ENCODE measurements around the gene LAIR2.

LAIR2 gene

DNA sequence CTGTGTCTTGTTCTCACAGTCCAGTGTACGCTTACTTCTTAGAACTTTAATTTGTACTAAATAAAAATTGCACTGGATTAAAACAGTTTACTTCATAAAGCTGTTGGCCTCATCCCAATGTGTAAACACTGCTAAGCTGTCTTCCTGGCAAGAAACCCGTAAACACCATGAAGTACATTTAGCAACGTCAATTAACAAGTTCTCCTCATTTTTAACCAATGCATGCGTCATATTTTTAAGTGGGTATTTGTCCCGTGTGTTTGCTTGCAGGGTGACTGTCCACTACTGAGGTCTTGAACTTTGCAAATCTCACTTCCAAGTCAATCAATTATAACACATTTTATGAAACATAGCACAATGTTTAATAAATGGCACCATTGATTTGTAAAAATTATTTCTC lies 28.2 kb downstream of the LAIR2 start:
- DNase-seq = no peak

DNA sequence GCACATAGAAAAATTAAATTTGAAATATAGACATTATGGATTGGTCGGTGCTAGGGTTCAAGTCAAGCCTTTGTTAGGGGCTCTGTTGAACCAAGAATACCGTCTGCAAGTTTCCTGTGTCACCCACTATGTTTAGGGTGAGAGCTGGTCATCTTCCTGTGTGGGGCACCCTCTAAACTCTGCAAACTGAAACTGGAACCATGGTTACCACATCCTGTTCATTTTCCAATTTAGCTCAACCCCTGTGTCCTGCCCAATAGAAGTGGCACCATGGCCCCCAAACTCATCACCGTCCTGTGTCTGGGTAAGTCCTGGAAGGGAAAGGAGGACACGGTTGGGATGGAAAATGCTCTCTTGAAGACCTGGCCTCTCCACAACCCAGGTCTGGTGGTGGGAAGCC lies 29.9 kb downstream of the LAIR2 start:
- DNase-seq = peak in 1 of 58 donors; percentile 3

DNA sequence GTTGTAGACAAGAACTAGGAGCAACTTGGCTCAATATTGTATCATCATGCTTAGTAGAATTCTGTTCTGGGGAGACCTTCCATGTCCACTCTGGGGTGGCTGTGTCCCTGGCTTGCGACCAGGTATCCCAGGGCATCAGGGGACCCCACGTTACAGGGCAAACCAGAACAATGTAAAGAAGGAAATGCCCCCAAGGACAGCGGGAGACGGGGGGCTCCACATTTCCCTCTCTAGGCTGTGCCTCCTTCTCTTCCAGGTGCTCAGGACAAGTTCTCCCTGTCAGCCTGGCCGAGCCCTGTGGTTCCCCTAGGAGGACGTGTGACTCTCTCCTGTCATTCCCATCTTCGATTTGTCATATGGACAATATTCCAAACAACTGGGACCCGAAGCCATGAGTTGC lies 30.8 kb downstream of the LAIR2 start:
- no peak for DNase-seq

DNA sequence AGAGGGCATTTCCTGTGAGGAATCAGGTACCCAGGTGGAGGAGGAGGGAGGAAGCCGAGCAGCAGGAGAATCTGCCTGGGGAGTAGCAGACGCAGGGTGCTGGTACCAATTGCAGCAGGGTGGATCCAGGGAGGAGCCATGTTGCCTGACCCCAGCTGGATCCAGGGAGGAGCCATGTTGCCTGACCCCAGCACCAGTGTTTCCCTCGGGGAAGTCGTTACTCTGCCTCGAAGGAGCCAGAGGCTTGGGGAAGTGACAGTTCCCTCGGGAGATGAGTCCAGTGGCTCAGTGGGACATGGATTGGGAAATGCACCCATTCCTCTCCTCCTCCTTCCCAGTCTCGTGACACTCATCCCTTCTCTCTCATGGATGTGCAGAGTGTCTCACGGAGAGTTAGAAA lies 31.5 kb downstream of the LAIR2 start:
- no peak for DNase-seq

DNA sequence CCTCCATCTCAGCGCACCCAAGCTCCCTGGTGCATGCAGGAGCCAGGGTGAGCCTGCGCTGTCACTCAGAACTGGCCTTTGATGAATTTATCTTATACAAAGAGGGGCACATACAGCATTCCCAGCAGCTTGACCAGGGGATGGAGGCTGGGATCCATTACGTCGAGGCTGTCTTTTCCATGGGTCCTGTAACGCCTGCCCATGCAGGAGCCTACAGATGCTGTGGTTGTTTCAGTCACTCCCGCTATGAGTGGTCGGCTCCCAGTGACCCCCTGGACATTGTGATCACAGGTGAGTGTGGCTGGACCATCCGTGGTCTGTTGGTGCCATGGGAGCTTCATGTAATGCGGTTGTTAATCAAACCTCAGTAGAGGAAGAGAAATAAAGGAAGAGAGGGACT lies 33.0 kb downstream of the LAIR2 start:
- no peak for DNase-seq

DNA sequence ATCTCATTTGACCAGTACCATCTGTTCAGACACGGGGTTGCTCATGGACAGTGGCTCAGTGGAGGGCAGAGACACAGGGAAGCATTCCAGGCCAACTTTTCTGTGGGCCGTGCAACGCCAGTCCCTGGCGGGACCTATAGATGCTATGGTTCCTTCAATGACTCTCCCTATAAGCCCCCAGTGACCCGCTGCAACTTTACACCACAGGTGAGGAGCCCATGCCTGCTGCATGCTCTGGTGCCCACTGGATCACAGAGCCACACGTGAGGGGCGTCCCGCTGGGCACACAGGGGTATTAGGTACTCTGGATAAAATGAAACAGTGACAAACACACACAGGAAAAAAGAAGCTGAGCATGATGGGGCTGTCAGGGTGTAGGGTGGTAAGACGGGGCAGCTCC lies 34.3 kb downstream of the LAIR2 start:
- DNase-seq = no peak

DNA sequence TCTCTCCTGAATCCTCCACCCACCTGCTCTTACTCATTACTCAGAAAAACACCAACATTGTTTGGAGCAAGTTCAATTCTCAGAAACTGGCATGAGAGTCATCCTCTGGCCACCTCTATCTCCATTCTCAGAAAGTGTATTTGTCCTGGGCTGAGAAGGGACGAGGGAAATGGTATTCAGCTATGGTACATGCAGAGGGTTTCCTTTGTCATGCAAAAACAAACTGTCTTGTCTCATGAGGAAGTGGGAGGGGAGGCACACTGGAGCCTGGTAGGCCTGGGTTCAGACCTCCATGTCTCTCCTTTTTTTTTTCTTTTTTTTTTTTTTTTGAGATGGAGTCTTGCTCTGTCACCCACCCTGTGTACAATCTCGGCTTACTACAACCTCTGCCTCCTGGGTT lies 39.1 kb downstream of the LAIR2 start:
- no peak for DNase-seq

DNA sequence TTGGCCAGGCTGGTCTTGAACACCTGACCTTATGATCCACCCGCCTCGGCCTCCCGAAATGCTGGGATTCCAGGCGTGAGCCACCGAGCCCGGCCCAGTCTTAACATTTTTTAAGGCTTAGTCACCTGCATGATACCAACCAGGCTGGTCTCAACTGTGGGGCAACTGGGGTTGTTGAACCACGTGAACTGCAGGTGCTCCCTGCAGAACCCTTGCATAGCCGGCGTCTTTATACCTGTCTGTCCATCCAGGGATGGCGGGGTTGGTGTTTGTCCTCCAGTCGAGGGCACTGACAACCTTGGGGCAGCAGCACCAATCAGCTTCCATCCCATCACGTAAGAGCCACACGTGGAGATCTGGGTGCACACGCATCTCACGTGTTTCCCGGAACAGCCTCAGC lies 46.2 kb downstream of the LAIR2 start:
- DNase-seq = no peak

DNA sequence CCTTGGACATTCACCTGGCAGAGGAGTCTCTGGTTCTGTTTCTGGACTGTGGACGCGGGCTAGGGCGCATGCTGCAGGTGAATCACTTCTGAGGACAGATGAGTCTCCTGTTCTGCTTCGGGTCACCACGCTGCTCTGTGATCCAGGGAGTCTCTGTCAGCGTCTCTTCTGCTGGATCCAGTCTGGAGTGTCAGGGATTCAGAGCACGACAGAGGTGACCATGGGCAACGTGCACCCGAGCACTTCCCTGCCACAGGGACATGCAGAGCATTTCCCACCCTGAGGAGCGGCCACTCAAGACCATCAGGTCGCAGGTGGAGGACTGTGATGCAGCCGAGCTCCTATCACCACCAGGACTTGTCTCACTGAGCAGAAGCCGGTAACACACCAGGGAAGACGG lies 46.6 kb downstream of the LAIR2 start:
- DNase-seq = no peak

DNA sequence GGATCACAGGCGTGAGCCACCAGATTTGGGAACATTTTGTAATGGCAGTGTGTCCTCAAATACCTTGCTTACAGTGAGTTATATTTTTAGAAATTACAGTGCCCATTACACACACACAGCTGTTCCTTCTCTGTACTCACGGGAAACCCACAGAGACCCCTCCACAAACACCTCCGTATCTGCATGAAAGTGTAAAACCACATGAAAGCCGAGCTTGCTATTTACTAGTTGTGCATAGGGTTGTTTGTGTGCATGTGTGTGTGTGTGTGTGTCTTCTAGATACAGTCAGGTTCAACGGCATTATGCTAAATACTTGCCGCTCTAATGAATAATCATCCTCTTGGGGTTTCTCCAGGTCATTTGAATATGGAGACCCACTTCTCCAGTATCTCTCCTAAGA lies 48.7 kb downstream of the LAIR2 start:
- no peak for DNase-seq

DNA sequence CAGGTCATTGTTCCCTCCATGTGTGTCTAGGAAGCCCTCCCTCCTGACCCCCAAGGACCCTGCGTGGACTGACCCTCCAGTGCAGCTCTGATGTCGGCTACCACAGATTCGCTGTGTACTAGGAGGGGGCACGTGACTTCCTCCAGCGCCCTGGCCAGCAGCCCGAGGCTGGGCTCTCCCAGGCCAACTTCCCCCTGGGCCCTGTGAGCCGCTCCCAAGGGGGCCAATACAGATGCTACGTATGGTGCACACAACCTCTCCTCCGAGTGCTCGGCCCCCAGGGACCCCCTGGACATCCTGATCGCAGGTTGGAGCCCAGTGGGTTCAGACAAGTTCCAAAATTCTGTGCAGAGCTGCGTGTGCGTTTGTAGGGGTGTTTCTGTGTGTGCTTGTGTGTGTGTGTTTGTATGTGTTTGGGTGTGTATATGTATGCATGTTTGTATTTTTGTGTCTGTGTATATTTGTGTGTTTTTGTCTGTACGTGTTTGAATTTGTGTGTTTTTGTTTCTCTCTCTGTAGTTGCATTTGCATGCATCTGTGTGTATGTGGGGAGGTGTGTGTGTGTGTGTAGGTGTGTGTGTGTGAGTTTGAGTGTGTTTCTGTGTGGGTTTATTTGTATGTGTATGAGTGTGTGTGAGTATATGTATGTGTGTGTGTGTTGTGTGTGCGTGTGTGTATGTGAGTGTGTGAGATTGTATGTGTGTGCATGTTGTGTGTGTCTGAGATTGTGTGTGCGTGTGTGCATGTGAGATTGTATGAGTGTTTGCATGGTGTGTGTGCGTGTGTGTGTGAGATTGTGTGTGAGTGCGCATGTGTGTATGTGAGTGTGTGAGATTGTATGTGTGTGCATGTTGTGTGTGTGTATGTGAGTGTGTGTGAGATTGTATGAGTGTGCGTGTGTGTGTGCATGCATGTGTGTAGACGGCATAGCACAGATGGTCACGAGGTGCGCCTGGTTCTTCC lies 49.6 kb downstream of the LAIR2 start:
- peak in 15 of 58 donors; percentile 5 to 22 (median 11) for DNase-seq

DNA sequence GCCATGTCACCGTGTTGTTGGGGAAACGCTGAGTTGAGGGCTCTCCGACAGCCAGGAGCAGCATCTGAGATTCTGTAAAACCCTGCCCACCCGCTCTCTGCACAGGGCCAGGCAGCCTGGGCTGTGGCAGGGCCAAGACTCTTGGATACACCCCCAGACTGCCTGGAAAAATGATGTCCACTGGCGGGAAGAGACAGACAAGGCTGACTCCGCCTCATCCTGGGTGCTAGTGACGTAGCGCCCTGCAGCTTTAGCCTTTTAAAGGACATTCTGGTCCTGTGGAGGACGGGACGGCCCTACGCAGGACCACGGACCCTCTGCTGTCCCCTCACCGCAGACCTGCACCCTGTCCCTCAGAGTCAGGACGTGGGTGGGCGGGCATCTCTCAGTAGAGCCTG lies 50.3 kb downstream of the LAIR2 start:
- no peak for DNase-seq

DNA sequence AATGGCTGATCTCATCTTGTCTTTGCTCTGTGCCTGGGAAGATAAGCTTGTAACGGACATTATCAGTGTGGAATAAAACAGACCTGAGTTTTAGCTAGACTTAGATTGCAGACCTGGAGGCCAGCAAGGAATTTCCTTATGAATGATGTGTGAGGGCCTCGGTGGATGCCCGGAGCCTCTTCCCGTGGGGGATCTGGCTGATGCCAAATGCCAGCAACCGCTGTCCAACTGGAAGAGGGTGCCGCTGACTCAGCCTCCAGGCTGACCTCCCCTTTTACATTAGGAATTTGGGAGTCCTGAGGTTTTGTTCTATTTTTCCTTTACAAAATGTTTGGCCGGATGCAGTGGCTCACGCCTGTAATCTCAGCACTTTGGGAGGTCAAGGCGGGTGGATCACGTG lies 51.4 kb downstream of the LAIR2 start:
- DNase-seq = no peak

DNA sequence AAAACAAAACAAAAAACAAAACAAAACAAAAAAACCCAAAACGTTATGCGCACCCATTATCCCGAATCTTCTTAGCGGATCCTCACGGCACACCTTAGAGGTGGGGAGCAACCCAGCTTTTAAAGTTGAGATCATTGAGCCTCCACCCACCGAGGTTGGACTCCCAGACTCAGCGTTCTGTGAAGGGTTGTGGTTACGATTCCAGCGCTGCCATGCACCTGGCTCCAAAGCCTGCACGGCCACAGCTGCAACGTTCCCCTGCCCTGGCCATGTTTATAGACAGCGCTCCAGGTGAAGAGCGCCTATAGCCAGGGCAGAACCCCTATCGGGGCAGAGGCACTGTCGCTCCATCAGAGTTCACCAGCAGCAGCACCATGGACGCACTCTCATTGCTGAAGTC lies 52.3 kb downstream of the LAIR2 start:
- no peak for DNase-seq

DNA sequence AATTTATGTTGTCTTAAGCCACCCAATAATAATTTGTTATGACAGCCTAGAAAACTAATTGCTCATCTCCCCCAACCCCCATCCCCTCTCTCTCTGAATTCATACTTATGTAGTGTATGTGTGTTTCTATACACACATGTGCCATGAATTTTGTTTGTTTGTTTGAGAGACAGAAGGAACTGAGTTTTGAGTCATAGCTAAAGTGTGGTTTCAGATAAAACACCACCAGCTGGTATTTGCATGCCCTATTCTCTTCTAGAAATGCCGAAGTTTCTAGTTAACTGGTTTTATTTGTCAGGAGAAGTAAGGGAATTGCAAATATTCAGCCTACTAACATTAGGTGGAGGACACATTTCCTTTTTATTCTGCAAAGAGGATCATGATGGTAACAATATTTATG lies 53.6 kb downstream of the LAIR2 start:
- DNase-seq = no peak

DNA sequence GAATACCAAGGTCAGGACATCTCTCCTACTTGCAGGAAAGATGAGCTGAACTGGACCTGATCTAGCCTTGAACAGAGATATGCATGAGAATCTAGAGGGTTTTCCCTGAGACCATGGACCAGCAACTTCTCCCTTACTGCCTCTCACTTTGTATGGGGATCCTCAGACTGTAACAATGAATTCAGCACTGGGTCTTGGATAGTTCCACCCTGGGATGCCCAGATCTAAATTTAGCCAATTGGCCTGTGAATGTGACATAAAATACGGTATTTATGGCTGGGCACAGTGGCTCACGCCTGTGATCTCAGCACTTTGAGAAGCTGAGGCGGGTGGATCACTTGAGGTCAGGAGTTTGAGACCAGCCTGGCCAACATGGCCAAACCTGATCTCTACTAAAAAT lies 55.7 kb downstream of the LAIR2 start:
- DNase-seq = no peak

Data from anterior cingulate cortex (tissue), 58 donors.